ENCODE results near the gene FIGNL1.

- no peak for TF ChIP-seq POLR2A (IDR thresholded peaks at IDR 0.05; ENCODE audit: low read depth, low read length)
- TF ChIP-seq POLR2AphosphoS5 (IDR thresholded peaks at IDR 0.05; ENCODE audit: low read depth, low read length), result no peak
Observed at GRCh38 chr7:50470250-50471163, 20.4 kb upstream of the FIGNL1 start.

All from GM12892 (cell line).